HG02938 (cell line): ENCODE measurements around the gene FBXL7.

Experiments used
- ATAC-seq: cut with Tn5 transposase; IDR thresholded peaks from one replicate; pipeline ENCODE4 v1.9.1; 2021; ENCODE audit warnings: mild to moderate bottlenecking, moderate library complexity; ENCODE audit not compliant: unreplicated experiment

FBXL7 gene

GRCh38 chr5:15609076-15609725 is 109.2 kb downstream of the FBXL7 start:
- ATAC-seq: no peak

- no peak for ATAC-seq
Observed at GRCh38 chr5:15610216-15610615, 110.2 kb downstream of the FBXL7 start.

- no peak for ATAC-seq
Observed at GRCh38 chr5:15611008-15611407, 111.0 kb downstream of the FBXL7 start.

GRCh38 chr5:15612915-15613635 is 113.1 kb downstream of the FBXL7 start:
- no peak for ATAC-seq

GRCh38 chr5:15614679-15615078 is 114.7 kb downstream of the FBXL7 start:
- no peak for ATAC-seq

DNA sequence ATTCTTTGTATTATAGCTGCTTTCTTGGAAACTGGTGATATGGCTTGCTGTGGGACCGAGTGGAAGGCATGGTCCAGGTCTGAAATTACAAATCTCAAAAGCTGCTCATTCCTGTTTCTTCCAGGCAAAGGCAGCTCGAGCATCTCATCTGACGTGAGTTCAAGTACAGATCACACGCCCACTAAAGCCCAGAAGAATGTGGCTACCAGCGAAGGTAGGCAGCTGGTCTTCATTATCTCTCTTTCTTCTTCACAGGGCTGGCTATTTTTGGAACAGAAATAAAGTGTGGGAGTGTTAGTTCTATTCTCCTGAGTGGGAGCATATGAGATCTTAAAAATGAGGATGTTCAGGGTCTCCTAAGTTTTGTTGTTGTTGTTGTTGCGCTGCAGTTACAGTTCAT is 115.9 kb downstream of the FBXL7 start:
- no peak for ATAC-seq

DNA sequence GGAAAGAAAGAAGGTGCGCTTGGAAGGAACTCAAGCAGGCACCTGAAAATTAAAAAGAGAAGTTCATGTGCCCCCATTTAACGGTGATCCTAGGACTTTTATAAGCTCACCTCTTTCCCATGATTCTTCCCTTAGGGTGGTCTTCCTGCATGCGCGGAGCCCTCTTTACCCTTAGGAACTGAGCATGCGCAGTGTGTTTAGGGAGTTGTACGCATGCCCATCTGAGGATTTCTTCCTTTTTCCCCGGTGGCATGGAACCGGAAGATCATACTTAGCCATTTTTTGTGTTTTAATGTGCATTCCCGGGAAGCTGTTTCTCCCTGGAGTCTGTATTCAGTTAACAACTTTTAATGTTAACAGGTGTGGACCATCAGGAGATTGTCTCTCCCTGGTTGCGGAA is 119.0 kb downstream of the FBXL7 start:
- no peak for ATAC-seq

- no peak for ATAC-seq
Observed at GRCh38 chr5:15620501-15620900, 120.5 kb downstream of the FBXL7 start.

- no peak for ATAC-seq
Observed at GRCh38 chr5:15621094-15621493, 121.1 kb downstream of the FBXL7 start.

- ATAC-seq: no peak
Observed at GRCh38 chr5:15623794-15624193, 123.8 kb downstream of the FBXL7 start.

GRCh38 chr5:15627109-15627508 is 127.1 kb downstream of the FBXL7 start:
- no peak for ATAC-seq

DNA sequence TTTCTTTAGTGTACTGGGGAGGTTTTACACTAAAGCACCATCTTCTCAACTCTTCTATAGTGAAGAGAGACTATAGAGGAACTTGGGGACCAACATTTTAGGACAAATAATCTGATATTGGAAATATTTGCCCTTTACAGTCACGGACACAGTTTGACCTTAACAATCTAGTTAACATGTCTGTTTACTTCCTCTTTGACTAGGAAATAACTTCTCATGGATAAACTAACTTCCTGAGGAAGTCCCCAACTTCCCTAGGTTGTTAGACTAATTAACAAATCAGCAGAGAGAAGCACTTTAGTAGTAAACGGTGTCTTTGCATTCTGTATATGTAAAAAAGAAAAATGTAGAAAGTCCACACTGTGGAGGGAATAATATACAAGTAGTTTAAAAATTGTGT is 127.7 kb downstream of the FBXL7 start:
- ATAC-seq: no peak

DNA sequence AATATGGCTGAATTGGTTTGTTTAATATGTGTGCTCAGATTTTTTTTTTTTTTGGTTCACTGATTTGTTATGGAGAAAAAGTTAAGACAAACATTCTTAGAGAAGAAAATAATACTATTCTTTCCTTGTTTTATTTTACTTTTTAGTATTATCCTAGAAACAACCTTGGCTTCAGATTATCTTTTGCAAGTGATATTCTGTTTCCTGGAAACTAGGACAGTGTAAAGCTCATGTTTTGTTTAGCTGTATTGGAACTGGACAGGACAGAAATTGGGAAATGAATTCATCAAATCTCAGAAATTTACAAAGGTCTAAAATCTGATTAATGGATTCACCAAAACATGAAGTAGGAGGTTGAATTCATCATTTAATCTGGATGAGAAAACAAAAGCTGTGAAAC is 130.5 kb downstream of the FBXL7 start:
- no peak for ATAC-seq

- no peak for ATAC-seq
Observed at GRCh38 chr5:15634591-15635288, 134.8 kb downstream of the FBXL7 start.

DNA sequence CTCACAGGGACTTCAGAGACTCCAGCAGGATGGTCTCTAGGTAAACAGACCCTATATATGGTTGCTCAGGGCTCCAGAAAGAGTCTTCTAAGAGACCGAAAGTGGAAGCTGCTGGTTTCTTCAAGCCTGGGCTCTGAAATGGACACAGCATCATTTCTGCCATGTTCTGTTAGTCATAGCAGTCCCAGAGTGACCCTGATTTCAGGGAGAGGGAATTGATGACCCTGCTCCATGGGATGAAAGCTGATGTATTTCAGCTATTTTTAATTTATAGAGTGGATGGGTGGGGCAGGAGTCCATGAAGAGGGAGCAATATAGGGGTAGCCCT is 135.3 kb downstream of the FBXL7 start:
- ATAC-seq: no peak

DNA sequence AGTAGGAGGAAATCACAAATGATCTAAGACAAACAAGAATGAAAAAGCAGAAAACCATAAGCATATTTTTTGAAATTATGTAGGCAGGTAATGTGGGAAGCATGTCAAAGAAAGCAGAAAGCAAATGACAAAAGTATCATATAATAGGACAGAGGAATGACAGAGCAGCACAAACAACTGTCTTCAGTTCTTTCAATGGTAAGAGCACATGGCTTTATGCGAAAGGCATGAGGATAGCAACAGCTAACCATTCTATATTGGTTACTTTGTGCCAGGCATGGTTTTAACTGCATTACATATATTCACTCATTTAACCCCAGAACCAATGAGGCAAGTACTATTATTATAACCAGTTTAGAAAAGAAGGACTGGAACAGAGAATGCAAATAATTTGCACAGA is 137.4 kb downstream of the FBXL7 start:
- no peak for ATAC-seq

DNA sequence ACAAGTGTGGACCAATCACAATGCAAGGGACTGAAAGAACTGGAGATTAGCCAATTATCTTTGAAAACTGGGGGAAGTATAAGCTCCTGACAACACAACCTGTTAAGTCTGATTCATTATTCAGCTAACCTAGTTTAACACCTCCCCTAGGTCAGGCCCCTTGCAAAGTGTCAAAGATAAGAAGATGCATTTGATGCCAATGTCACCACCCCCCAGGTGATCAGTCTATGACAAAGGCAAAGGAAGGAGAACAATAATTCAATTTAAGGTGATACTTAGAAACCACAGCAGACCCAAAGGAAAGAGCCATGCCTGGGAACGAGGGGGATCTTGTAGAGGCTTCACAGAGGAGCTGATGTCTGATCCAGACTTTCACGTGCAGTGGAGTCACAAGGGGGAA is 137.9 kb downstream of the FBXL7 start:
- no peak for ATAC-seq

GRCh38 chr5:15638296-15638695 is 138.3 kb downstream of the FBXL7 start:
- no peak for ATAC-seq

DNA sequence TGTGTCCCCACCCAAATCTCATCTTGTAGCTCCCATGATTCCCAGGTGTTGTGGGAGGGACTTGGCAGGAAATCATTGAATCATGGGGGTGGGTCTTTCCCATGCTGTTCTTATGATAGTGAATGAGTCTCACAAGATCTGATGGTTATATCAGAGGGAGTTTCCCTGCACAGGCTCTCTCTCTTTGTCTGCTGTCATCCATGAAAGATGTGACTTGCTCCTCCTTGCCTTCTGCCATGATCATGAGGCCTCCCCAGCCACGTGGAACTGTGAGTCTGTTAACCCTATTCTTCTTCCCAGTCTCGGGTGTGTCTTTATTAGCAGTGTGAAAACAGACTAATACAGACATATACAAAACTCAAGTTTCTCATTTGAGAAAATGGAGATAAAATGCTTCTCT is 139.3 kb downstream of the FBXL7 start:
- no peak for ATAC-seq

GRCh38 chr5:15640116-15640515 is 140.1 kb downstream of the FBXL7 start:
- ATAC-seq: no peak

GRCh38 chr5:15643731-15644130 is 143.8 kb downstream of the FBXL7 start:
- ATAC-seq: no peak
